ENCODE measurements around the gene FAM89A. TPM values are rescaled to one million over a fixed set of nuclear protein-coding genes. Genes with fewer than 3 reads are reported as not detected.
"Not testable (repeated sequence)": the region's sequence is repeated elsewhere in the genome, so short reads cannot be mapped to it uniquely, and the experiment has no call there.

The FAM89A gene
- total and polyA plus RNA-seq, 2 experiments from 2014 or later = 13.0 to 24.7 TPM

- Histone ChIP-seq H3K27ac (no peak overlapping the region), H3K27me3 (no peaks in the 10 kb centered on the region), H3K9me3 (ENCODE audit: low read depth) (no peaks in the 10 kb centered on the region), H3K4me3 (no peak overlapping the region), H3K36me3 (no peaks in the 10 kb centered on the region), H3K4me1 (ENCODE audit: low read depth) (no peaks in the 10 kb centered on the region)
- DNase-seq (ENCODE audit: low read depth in 1 of 2, low spot score in 1 of 2) = no peak
- no peak for TF ChIP-seq CTCF (IDR thresholded peaks at IDR 0.05; ENCODE audit: low read depth, low read length)
Measured at GRCh38 chr1:231016234-231016633, 23.8 kb downstream of the FAM89A start.

- TF ChIP-seq CTCF (IDR thresholded peaks at IDR 0.05; ENCODE audit: low read depth, low read length) = no peak
- H3K27me3 ChIP-seq = no peaks in the 10 kb centered on the region
- H3K27ac ChIP-seq = no peak overlapping the region
- no peak for DNase-seq (ENCODE audit: low read depth in 1 of 2, low spot score in 1 of 2)
- no peaks in the 10 kb centered on the region for H3K36me3 ChIP-seq
- no peak overlapping the region for H3K4me3 ChIP-seq
- no peaks in the 10 kb centered on the region for H3K4me1 ChIP-seq (ENCODE audit: low read depth)
- H3K9me3 ChIP-seq (ENCODE audit: low read depth) = no peaks in the 10 kb centered on the region
Measured at GRCh38 chr1:231013391-231014015, 26.6 kb downstream of the FAM89A start.

- no peak for TF ChIP-seq CTCF (IDR thresholded peaks at IDR 0.05; ENCODE audit: low read depth, low read length)
- H3K9me3 ChIP-seq (ENCODE audit: low read depth) = no peaks in the 10 kb centered on the region
- no peaks in the 10 kb centered on the region for H3K4me1 ChIP-seq (ENCODE audit: low read depth)
- H3K36me3 ChIP-seq = no peaks in the 10 kb centered on the region
- H3K27me3 ChIP-seq = no peaks in the 10 kb centered on the region
- H3K4me3 ChIP-seq = no peak overlapping the region
- no peak for DNase-seq (ENCODE audit: low read depth in 1 of 2, low spot score in 1 of 2)
- H3K27ac ChIP-seq = no peak overlapping the region
Measured at GRCh38 chr1:231011963-231012362, 28.1 kb downstream of the FAM89A start.

- Histone ChIP-seq H3K36me3 (no peaks in the 10 kb centered on the region), H3K4me3 (no peak overlapping the region), H3K27ac (no peak overlapping the region)
Measured at GRCh38 chr1:231011360-231011759, 28.7 kb downstream of the FAM89A start.

GRCh38 chr1:231007535-231007934 lies 32.5 kb downstream of the FAM89A start:
- not testable (repeated sequence) for H3K9me3 ChIP-seq (ENCODE audit: low read depth); H3K27me3 ChIP-seq; H3K27ac ChIP-seq; H3K4me3 ChIP-seq; H3K36me3 ChIP-seq; DNase-seq (ENCODE audit: low read depth in 1 of 2, low spot score in 1 of 2); H3K4me1 ChIP-seq (ENCODE audit: low read depth)

More at GRCh38 chr1:231011360-231011759, 28.7 kb downstream of the FAM89A start:
- no peak for TF ChIP-seq CTCF (IDR thresholded peaks at IDR 0.05; ENCODE audit: low read depth, low read length)
- Histone ChIP-seq H3K9me3 (ENCODE audit: low read depth) (no peaks in the 10 kb centered on the region), H3K27me3 (no peaks in the 10 kb centered on the region), H3K4me1 (ENCODE audit: low read depth) (no peaks in the 10 kb centered on the region)
- no peak for DNase-seq (ENCODE audit: low read depth in 1 of 2, low spot score in 1 of 2)

GRCh38 chr1:231001892-231002291 lies 38.2 kb downstream of the FAM89A start:
- Histone ChIP-seq H3K27me3 (no peaks in the 10 kb centered on the region), H3K27ac (no peak overlapping the region), H3K36me3 (peaks cover 32% of the 10 kb centered on the region), H3K4me1 (ENCODE audit: low read depth) (no peaks in the 10 kb centered on the region), H3K4me3 (no peak overlapping the region), H3K9me3 (ENCODE audit: low read depth) (no peaks in the 10 kb centered on the region)
- DNase-seq (ENCODE audit: low read depth in 1 of 2, low spot score in 1 of 2) = no peak
- TF ChIP-seq CTCF (IDR thresholded peaks at IDR 0.05; ENCODE audit: low read depth, low read length) = no peak

All from cardiac muscle cell (in vitro differentiated cells and primary cell).